ENCODE data around the gene KLRD1.

KLRD1 gene

DNA sequence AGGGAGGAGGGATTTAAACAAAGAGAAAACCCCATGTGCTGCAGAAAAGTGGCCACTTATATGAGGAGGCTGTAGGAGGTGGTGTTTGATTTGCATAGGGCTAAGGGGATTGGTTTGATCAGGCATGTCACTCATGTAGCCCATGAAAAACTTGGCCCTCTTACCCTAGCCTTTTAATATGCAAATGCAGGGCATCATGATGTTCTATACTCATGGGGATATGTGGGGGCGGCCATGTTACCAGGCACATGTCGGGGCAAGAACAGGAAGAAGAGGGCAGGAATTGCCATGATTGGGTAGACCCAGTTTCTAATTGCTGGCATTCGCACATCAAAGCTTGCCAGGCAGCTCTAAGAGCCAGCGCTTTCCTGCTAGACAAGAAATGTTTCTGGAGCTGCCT is 53.4 kb downstream of the KLRD1 start:
- TF ChIP-seq, protein P1, sequence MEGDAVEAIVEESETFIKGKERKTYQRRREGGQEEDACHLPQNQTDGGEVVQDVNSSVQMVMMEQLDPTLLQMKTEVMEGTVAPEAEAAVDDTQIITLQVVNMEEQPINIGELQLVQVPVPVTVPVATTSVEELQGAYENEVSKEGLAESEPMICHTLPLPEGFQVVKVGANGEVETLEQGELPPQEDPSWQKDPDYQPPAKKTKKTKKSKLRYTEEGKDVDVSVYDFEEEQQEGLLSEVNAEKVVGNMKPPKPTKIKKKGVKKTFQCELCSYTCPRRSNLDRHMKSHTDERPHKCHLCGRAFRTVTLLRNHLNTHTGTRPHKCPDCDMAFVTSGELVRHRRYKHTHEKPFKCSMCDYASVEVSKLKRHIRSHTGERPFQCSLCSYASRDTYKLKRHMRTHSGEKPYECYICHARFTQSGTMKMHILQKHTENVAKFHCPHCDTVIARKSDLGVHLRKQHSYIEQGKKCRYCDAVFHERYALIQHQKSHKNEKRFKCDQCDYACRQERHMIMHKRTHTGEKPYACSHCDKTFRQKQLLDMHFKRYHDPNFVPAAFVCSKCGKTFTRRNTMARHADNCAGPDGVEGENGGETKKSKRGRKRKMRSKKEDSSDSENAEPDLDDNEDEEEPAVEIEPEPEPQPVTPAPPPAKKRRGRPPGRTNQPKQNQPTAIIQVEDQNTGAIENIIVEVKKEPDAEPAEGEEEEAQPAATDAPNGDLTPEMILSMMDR (IDR thresholded peaks at IDR 0.05; ENCODE audit: borderline replicate concordance, insufficient read depth, low read depth, low read length): no peak
- no peak overlapping the region for H3K4me3 ChIP-seq (ENCODE audit: low read depth, low read length)

DNA sequence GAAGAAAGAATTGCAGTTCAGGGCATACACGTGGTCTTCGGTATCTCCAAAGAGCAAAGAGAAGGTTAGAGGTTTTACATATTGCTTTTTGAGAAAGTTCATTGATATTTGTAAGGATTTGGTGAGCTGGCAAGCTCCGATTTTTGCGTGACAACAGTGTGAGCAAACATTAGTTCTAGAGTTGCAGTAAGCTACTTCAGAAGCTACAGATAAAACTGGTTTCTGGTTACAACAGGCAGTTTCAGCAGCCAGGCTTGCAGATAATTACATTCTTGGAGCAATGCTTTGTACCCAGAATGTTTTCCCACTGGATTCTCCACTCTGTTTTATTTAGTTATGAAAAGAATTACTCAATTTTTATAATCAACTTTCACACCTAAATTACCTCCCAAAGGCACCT is 54.0 kb downstream of the KLRD1 start:
- TF ChIP-seq, protein P1 (IDR thresholded peaks at IDR 0.05; ENCODE audit: borderline replicate concordance, insufficient read depth, low read depth, low read length): no peak
- no peak overlapping the region for H3K4me3 ChIP-seq (ENCODE audit: low read depth, low read length)

DNA sequence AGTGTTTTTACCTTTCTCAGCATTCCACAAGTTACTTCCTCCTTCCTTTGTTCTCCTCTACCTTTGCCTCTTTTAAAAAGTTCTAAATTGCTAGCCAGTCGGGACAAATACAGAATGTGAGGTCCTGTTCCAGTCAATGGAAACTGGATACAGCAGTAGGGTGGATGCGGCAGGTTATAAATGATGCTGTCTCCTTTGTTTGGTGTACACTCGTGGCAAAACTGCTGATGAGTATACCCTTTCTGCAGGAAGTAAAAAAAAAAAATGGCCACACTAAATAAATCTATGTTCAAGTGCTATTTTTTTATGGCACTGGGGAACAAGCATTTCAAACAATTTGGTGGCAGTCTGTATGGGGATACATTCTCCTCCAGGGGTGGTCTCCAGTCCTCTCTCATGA is 54.7 kb downstream of the KLRD1 start:
- TF ChIP-seq, protein P1 (IDR thresholded peaks at IDR 0.05; ENCODE audit: borderline replicate concordance, insufficient read depth, low read depth, low read length): no peak
- no peak overlapping the region for H3K4me3 ChIP-seq (ENCODE audit: low read depth, low read length)

DNA sequence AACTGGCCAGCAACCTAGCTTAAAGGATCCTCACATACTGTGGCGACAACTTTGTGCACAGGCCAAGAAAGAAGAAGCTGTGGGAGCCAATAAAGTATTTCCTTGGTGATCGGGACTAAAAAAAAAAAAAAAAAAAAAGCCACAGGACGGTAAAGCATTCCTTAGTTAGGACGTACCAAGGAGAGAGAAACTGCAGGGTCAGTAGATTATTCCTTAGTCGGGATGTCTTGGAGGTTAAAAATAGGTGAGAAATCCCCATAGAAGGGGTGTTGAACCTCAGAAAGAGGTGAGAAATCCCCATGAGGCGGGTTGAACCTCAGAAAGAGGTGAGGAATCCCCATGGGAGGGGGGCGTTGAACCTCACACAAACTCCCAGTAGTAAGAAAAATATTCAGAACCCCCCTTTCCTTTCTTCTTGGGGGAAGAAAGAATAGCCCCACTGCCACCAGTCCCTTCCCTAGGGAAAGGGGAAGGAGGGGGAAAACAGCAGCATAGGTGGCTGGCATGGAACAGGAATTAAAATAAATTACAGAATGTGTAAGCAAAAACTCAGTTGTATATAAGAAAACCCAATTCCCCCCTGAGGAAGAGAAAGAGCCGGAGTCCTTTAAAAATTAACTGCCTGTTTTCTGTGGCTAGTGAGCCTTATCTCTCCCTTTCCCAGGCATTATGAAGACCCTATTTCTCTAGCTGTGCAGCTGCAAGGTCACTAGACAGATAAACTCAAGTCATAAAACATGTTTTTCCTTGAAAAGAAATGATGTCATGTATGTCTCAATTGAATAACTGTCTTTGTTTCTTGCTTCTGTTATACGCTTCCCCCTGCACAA is 55.4 kb downstream of the KLRD1 start:
- no peak overlapping the region for H3K4me3 ChIP-seq (ENCODE audit: low read depth, low read length)
- TF ChIP-seq, protein P1 (IDR thresholded peaks at IDR 0.05; ENCODE audit: borderline replicate concordance, insufficient read depth, low read depth, low read length): no peak

DNA sequence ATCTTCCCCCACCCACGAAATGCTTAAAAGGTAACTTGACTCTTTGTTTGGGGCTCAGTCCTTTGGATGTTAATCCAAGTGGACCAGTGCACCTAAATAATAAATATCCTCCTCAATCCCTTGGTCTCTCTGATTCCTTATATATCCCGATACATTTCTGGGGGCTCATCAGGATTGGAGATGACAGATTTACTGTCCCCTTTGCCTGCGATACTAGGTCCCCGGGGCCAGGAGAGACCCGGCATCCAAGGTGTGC is 55.9 kb downstream of the KLRD1 start:
- TF ChIP-seq, protein P1 (IDR thresholded peaks at IDR 0.05; ENCODE audit: borderline replicate concordance, insufficient read depth, low read depth, low read length): no peak
- H3K4me3 ChIP-seq (ENCODE audit: low read depth, low read length): no peak overlapping the region

DNA sequence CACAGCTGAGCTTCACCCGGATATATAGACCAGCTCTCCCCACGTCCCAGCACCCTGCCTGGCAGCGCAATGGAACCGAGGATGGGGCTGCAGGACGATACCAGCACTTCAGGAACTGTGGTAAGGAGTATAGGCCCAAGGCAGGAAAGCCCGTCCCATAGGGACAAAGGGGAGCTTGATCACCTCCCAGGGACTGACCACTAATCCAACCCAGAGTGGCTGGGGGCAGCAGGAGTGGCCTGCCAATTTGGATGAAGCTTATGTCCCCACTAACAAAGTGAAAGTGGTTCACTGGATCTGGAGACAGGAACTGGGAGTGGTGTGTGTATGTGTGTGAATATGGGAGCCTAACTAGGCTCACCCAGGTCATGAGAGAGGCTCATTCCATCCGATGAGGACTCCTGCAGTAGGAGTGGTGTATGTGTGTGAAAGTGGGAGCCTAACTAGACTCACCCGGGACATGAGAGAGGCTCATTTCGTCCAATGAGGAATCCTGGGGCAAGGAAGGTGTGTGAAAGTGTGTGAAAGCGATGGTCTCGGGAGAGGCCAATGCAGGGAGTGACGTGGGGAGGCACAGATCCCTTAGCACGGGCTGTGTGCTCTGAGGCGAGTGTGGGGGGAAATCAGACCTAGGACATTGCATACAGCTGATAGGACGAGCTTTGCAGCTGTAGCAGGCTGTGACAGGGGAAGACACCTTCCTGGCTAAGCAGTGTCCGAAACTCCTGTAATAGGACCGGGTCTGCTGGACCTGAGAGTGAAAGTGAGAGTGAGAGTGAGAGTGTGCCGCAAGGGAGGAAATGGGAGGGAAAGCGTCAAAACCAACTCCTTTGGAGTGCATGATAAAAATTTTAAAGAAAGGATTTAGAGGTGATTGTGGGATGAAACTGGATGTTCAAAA is 56.5 kb downstream of the KLRD1 start:
- TF ChIP-seq, protein P1 (IDR thresholded peaks at IDR 0.05; ENCODE audit: borderline replicate concordance, insufficient read depth, low read depth, low read length): no peak
- peak overlapping the region; percentile 51 for H3K4me3 ChIP-seq (ENCODE audit: low read depth, low read length)

Measured in GM12875 (cell line).